Liver (tissue), 9 donors: ENCODE measurements around the gene MAPKAP1. TPM values are rescaled to one million over a fixed set of nuclear protein-coding genes. Genes with fewer than 3 reads are reported as not detected.

Source experiments
- DNase-seq: peaks from one replicate; pipeline ENCODE4 v3.0.0-alpha.2; 2017; ENCODE audit warnings: low spot score
- H3K27ac ChIP-seq, 2 donors: one replicate each; pipeline ENCODE4 v1.7.0; 2013; ENCODE audit warnings: inconsistent platforms in 2 of 2, low read length in 2 of 2, control low read depth in 1 of 2, low read depth in 1 of 2, mild to moderate bottlenecking in 1 of 2
- H3K27me3 ChIP-seq, 4 donors: one replicate each; pipeline versions ENCODE4 v1.6.1 to v1.7.0; 2013; ENCODE audit warnings: low read length in 3 of 4, inconsistent platforms in 1 of 4, mild to moderate bottlenecking in 1 of 4, moderate library complexity in 1 of 4; ENCODE audit not compliant: control insufficient read depth in 4 of 4, insufficient read depth in 4 of 4
- H3K36me3 ChIP-seq, 4 donors: one replicate each; pipeline versions ENCODE4 v1.6.1 to v1.7.0; 2013; ENCODE audit warnings: low read length in 3 of 4, mild to moderate bottlenecking in 3 of 4, low read depth in 1 of 4, moderate library complexity in 1 of 4; ENCODE audit not compliant: control insufficient read depth in 4 of 4, insufficient read depth in 3 of 4
- H3K4me1 ChIP-seq, 4 donors: one replicate each; pipeline versions ENCODE4 v1.6.1 to v1.7.0; 2013; ENCODE audit warnings: low read length in 3 of 4, mild to moderate bottlenecking in 3 of 4, moderate library complexity in 1 of 4; ENCODE audit not compliant: control insufficient read depth in 4 of 4, insufficient read depth in 4 of 4
- H3K4me3 ChIP-seq, 3 donors: one replicate each; pipeline versions ENCODE4 v1.6.1 to v1.7.0; 2013; ENCODE audit warnings: low read length in 3 of 3, control low read depth in 1 of 3, low read depth in 1 of 3, mild to moderate bottlenecking in 1 of 3
- H3K9ac ChIP-seq, 2 donors: one replicate each; pipeline ENCODE4 v1.7.0; 2013; ENCODE audit warnings: low read length in 2 of 2, mild to moderate bottlenecking in 2 of 2, moderate library complexity in 2 of 2, control low read depth in 1 of 2, low read depth in 1 of 2
- H3K9me3 ChIP-seq, 4 donors: one replicate each; pipeline versions ENCODE4 v1.6.1 to v1.7.0; 2013; ENCODE audit warnings: low read length in 3 of 4; ENCODE audit not compliant: control insufficient read depth in 4 of 4
- ATF3 ChIP-seq: IDR thresholded peaks from 2 replicates; pipeline ENCODE4 v1.6.1; 2016; ENCODE audit warnings: antibody characterized with exemption
- EGR1 ChIP-seq, 2 donors: IDR thresholded peaks; 2 replicates each; pipeline ENCODE4 v1.6.1; 2016 to 2018; ENCODE audit warnings: antibody characterized with exemption in 2 of 2, low read depth in 2 of 2
- FOXA2 ChIP-seq: IDR thresholded peaks from 2 replicates; pipeline ENCODE4 v1.6.1; 2016; ENCODE audit warnings: antibody characterized with exemption
- GABPA ChIP-seq, 2 donors: IDR thresholded peaks in 1 of 2; conservative IDR thresholded peaks in 1 of 2; 2 replicates each; pipeline ENCODE4 v1.6.1; 2016; ENCODE audit warnings: antibody characterized with exemption in 2 of 2, mild to moderate bottlenecking in 1 of 2, moderate library complexity in 1 of 2
- HNF4G ChIP-seq: IDR thresholded peaks from 2 replicates; pipeline ENCODE4 v1.6.1; 2016; ENCODE audit warnings: antibody characterized with exemption
- JUND ChIP-seq, 2 donors: IDR thresholded peaks; 2 replicates each; pipeline ENCODE4 v1.6.1; 2016; ENCODE audit warnings: antibody characterized with exemption in 2 of 2
- MAX ChIP-seq: IDR thresholded peaks from 2 replicates; pipeline ENCODE4 v1.6.1; 2016; ENCODE audit warnings: antibody characterized with exemption
- NR2F2 ChIP-seq: IDR thresholded peaks from 2 replicates; pipeline ENCODE4 v1.6.1; 2016; ENCODE audit warnings: antibody characterized with exemption
- RAD21 ChIP-seq, 2 donors: IDR thresholded peaks; 2 replicates each; pipeline ENCODE4 v1.6.1; 2016; ENCODE audit warnings: antibody characterized with exemption in 2 of 2, mild to moderate bottlenecking in 2 of 2
- TAF1 ChIP-seq: conservative IDR thresholded peaks from 2 replicates; pipeline ENCODE4 v1.6.1; 2016; ENCODE audit warnings: antibody characterized with exemption, mild to moderate bottlenecking
- YY1 ChIP-seq: IDR thresholded peaks from 2 replicates; pipeline ENCODE4 v1.6.1; 2016; ENCODE audit warnings: antibody characterized with exemption, mild to moderate bottlenecking
- ZBTB33 ChIP-seq: IDR thresholded peaks from 2 replicates; pipeline ENCODE4 v1.6.1; 2016; ENCODE audit warnings: antibody characterized with exemption
- WGBS: extraction: QIAGEN DNeasy Blood & Tissue Kit; methylation state at CpG from one replicate; pipeline ENCODE4 v1.1.7; 2013; 5-methylcytosine and 5-hydroxymethylcytosine counted together
- polyA plus RNA-seq, 2 donors: library from polyadenylated mRNA; stranded (reverse) in 1 of 2; unstranded in 1 of 2; fragments of 200-250 nt in 1 of 2; fragments of >200 nt in 1 of 2; fragmentation: Nextera tagmentation in 1 of 2; extraction: Ambion mirVana in 1 of 2; gene quantifications; one replicate each; pipeline versions ENCODE4 v1.2.1 to v1.2.3, GENCODE V29; 2013 to 2015
- total RNA-seq, 2 donors: library from RNA; depleted of rRNA; stranded (reverse); fragments of >200 nt; gene quantifications; one replicate each; pipeline ENCODE4 v1.2.3, GENCODE V29; 2014
- donor health status: healthy.
- donor health status: healthy.
- donor health status: healthy.
- donor health status: healthy.
- donor health status: healthy.

The MAPKAP1 gene
- total and polyA plus RNA-seq, 4 donors = 23.6 to 55.9 (median 32.7) TPM

DNA sequence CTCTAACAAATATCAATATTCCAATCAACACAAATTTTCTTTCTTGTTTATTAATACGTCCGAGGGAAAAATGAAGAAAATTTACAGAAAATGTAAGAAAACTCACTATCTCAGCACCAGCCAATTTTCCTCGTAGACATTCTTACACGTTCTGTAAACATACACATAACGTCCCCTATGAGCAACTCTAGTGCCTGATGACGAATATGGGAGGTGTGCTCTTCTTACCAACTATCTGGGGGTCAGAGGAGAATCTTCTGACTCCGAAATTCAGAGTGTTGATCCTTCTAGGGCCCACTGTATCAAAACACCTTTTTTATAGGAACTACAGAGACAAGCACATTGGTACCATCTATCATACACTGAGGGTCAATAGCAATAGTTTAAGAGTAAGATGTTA lies 246.7 kb downstream of the MAPKAP1 start:
- Histone ChIP-seq H3K9me3 (peaks cover 0 to 2% (median 0%) of the 10 kb centered on the region in 4 donors), H3K9ac (no peak overlapping the region), H3K27me3 (no peaks in the 10 kb centered on the region), H3K27ac (peak overlapping the region; percentile 64 to 88), H3K4me1 (peaks cover 5 to 21% (median 16%) of the 10 kb centered on the region in 4 donors), H3K36me3 (no peaks in the 10 kb centered on the region), H3K4me3 (no peak overlapping the region)
- TF ChIP-seq EGR1 (IDR thresholded peaks at IDR 0.05; ENCODE audit: low read depth in 2 of 2) (no peak), NR2F2 (no peak), YY1 (no peak), GABPA (IDR thresholded peaks at IDR 0.05 in 1 of 2, conservative IDR thresholded peaks at IDR 0.05 in 1 of 2) (no peak), ZBTB33 (no peak), TAF1 (no peak), MAX (no peak)
- DNase-seq = no peak
- 96% methylated on average over 7 of the region's 7 CpGs for WGBS

- Histone ChIP-seq H3K27me3 (no peaks in the 10 kb centered on the region), H3K9me3 (peaks cover 0 to 2% (median 0%) of the 10 kb centered on the region in 4 donors), H3K4me1 (peaks cover 2 to 31% (median 27%) of the 10 kb centered on the region in 4 donors), H3K27ac (no peak overlapping the region), H3K9ac (no peak overlapping the region), H3K36me3 (no peaks in the 10 kb centered on the region), H3K4me3 (no peak overlapping the region)
- TF ChIP-seq FOXA2 (no peak), JUND (IDR thresholded peaks at IDR 0.05) (no peak), YY1 (no peak), TAF1 (no peak), RAD21 (IDR thresholded peaks at IDR 0.05) (no peak), HNF4G (no peak), ATF3 (no peak)
- no peak for DNase-seq
- 100% methylated on average over 1 of the region's 1 CpG for WGBS
Observed at GRCh38 chr9:125457357-125457756, 249.7 kb downstream of the MAPKAP1 start.

GRCh38 chr9:125455876-125456275 lies 251.1 kb downstream of the MAPKAP1 start:
- peaks cover 0 to 3% (median 0%) of the 10 kb centered on the region in 4 donors for H3K36me3 ChIP-seq
- no peak for DNase-seq
- no peak overlapping the region for H3K4me3 ChIP-seq
- no peaks in the 10 kb centered on the region for H3K27me3 ChIP-seq
- H3K4me1 ChIP-seq = peaks cover 2 to 22% (median 18%) of the 10 kb centered on the region in 4 donors
- no peak overlapping the region for H3K9ac ChIP-seq
- TF ChIP-seq ZBTB33 = no peak
- 97% methylated on average over 4 of the region's 4 CpGs for WGBS
- H3K27ac ChIP-seq = no peak overlapping the region
- H3K9me3 ChIP-seq = peaks cover 0 to 2% (median 0%) of the 10 kb centered on the region in 4 donors
